ENCODE data around the gene CPNE8. TPM values are rescaled to one million over a fixed set of nuclear protein-coding genes. Genes with fewer than 3 reads are reported as not detected.
A peak's percentile ranks its signal among the peaks of the same experiment; 100 is the strongest.

The CPNE8 gene
- polyA plus RNA-seq, 1 donor = 13.5 TPM

DNA sequence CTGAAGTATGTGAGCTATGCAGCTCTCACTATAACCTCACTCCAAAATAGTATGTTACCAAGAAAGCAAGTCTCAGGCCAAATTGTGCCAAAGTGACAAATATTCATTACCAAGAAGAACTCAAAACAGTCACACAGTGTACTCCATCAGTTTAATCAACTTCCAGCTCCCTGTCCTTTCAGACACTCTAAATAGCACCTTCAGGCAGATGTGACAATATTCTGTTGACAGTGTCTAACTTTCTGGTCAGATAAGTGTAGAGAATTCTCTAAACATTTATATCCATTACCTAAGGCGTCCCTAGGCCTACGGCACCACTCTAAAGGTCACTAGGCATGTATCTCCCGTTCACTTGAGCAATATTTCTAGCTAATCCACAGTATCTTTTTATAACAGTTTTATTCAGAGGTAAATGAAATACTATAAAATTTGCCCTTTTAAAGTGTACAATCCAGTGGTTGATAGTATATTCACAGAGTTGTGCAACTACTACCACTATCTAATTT lies 21.7 kb downstream of the CPNE8 start:
- no peak overlapping the region for H3K27ac ChIP-seq (ENCODE audit: low read length)
- DNase-seq = peak in 1 of 2 donors; percentile 19
- no peaks in the 10 kb centered on the region for H3K36me3 ChIP-seq (ENCODE audit: control insufficient read depth, insufficient read depth, low read length)
- WGBS (ENCODE audit: insufficient coverage, low lambda C conversion rate) = 50% methylated on average over 2 of the region's 3 CpGs
- no peaks in the 10 kb centered on the region for H3K27me3 ChIP-seq (ENCODE audit: control insufficient read depth, insufficient read depth, low read length)
- H3K4me1 ChIP-seq (ENCODE audit: control insufficient read depth, insufficient read depth, low read length) = no peaks in the 10 kb centered on the region
- H3K4me3 ChIP-seq (ENCODE audit: low read length) = no peak overlapping the region
- no peaks in the 10 kb centered on the region for H3K9me3 ChIP-seq (ENCODE audit: control insufficient read depth, low read depth, low read length)

DNA sequence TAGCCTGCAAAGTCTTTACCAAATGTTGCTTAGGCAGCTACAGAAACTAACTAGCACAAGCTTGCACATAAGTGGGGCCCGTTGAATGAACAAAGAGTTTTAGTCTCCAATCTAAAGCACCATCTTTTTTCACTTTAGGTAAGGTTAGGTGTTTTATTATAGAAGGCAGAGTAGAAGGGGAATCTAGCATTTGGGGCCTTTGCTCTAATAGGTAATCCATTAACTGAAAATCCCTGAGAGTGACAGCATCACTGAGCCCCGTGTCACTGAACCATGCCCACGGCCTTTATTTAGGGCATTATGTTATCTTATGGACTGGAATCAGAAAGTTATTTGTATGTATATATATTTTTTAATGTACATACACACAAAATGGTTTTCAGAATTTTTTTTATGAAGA lies 25.1 kb downstream of the CPNE8 start:
- peak in 1 of 2 donors; percentile 60 for DNase-seq
- Histone ChIP-seq H3K9me3 (ENCODE audit: control insufficient read depth, low read depth, low read length) (no peaks in the 10 kb centered on the region), H3K27me3 (ENCODE audit: control insufficient read depth, insufficient read depth, low read length) (no peaks in the 10 kb centered on the region), H3K4me3 (ENCODE audit: low read length) (no peak overlapping the region), H3K27ac (ENCODE audit: low read length) (peak overlapping the region; percentile 24), H3K4me1 (ENCODE audit: control insufficient read depth, insufficient read depth, low read length) (no peaks in the 10 kb centered on the region), H3K36me3 (ENCODE audit: control insufficient read depth, insufficient read depth, low read length) (no peaks in the 10 kb centered on the region)
- WGBS (ENCODE audit: insufficient coverage, low lambda C conversion rate) = 20% methylated on average over 1 of the region's 3 CpGs

DNA sequence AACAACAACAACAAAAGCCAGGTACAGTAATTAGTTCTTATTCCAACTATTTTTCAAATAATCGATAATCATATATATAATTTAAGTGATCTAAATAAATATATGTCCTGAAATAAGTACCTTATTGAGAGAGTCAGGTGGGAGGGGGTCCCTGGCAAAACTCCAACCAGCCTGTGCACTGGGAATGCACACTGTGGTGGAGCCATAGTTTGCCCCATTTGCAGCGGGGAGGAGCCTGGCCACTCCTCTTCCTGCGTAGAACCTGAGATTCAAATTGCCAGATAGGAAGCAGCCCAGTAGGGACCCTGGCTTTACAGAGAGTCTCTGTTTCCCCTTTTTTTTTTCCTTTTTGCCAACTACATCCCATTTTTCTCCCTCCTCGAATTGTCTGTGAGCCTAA lies 26.4 kb downstream of the CPNE8 start:
- no peak overlapping the region for H3K27ac ChIP-seq (ENCODE audit: low read length)
- WGBS (ENCODE audit: insufficient coverage, low lambda C conversion rate) = no CpG with 5 or more reads among the region's 4 CpGs
- no peaks in the 10 kb centered on the region for H3K36me3 ChIP-seq (ENCODE audit: control insufficient read depth, insufficient read depth, low read length)
- no peaks in the 10 kb centered on the region for H3K4me1 ChIP-seq (ENCODE audit: control insufficient read depth, insufficient read depth, low read length)
- no peaks in the 10 kb centered on the region for H3K9me3 ChIP-seq (ENCODE audit: control insufficient read depth, low read depth, low read length)
- no peaks in the 10 kb centered on the region for H3K27me3 ChIP-seq (ENCODE audit: control insufficient read depth, insufficient read depth, low read length)
- no peak for DNase-seq
- no peak overlapping the region for H3K4me3 ChIP-seq (ENCODE audit: low read length)

- no peak overlapping the region for H3K4me3 ChIP-seq (ENCODE audit: low read length)
- no peaks in the 10 kb centered on the region for H3K4me1 ChIP-seq (ENCODE audit: control insufficient read depth, insufficient read depth, low read length)
- no peak overlapping the region for H3K27ac ChIP-seq (ENCODE audit: low read length)
- no CpG with 5 or more reads among the region's 2 CpGs for WGBS (ENCODE audit: insufficient coverage, low lambda C conversion rate)
- H3K9me3 ChIP-seq (ENCODE audit: control insufficient read depth, low read depth, low read length) = no peaks in the 10 kb centered on the region
- DNase-seq = no peak
- H3K27me3 ChIP-seq (ENCODE audit: control insufficient read depth, insufficient read depth, low read length) = no peaks in the 10 kb centered on the region
- H3K36me3 ChIP-seq (ENCODE audit: control insufficient read depth, insufficient read depth, low read length) = no peaks in the 10 kb centered on the region
Measured at GRCh38 chr12:38878333-38878705, 27.1 kb downstream of the CPNE8 start.

DNA sequence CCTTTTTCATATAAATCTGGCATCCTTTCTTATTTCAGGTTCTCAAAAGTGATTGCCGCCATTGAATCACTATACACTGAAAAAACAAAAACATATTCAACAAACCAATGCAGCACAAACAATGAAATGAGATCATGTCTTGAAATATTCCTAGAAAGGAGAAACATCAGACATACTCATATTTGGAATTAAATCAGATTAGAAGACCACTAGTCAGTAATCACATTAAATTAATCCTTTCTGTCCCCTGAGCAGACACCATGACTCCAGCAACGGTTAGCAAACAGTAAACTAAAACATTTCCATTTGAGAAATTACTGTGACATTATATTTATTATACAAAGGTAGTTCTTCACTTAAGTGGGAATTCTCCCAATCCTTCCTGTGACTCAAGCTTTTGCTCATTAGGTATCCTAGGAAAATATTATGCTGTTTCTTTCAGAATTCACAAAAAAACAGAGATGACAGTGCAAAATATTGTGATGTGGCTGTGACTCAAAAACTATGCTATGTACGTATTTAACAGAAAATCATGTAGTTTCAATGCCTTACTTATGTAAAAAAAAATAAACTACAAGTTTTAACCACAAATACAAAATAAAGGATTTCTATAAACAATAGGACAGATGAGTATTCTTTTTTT lies 29.7 kb downstream of the CPNE8 start:
- Histone ChIP-seq H3K27me3 (ENCODE audit: control insufficient read depth, insufficient read depth, low read length) (no peaks in the 10 kb centered on the region), H3K36me3 (ENCODE audit: control insufficient read depth, insufficient read depth, low read length) (no peaks in the 10 kb centered on the region), H3K27ac (ENCODE audit: low read length) (no peak overlapping the region), H3K4me1 (ENCODE audit: control insufficient read depth, insufficient read depth, low read length) (no peaks in the 10 kb centered on the region), H3K9me3 (ENCODE audit: control insufficient read depth, low read depth, low read length) (no peaks in the 10 kb centered on the region), H3K4me3 (ENCODE audit: low read length) (no peak overlapping the region)
- no peak for DNase-seq
- 80% methylated on average over 3 of the region's 3 CpGs for WGBS (ENCODE audit: insufficient coverage, low lambda C conversion rate)

DNA sequence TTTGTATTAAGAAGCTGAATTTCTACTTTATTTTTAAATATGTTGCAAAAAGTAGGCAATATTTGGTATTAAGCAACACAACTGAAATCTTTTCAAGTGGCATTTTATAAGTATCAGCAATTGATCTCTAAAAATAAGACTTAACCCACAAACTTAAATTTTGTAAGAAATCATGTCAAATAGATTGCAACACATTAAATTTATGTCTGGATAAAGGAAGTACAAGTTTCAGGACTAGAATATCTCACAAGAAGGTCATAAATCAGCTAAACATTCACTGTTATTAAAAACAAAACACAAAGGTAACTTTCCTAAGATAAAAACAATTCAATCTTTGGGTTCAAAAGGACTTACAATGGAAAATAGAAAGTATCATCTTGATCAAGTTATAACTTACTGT lies 32.8 kb downstream of the CPNE8 start:
- DNase-seq = no peak
- no peak overlapping the region for H3K27ac ChIP-seq (ENCODE audit: low read length)
- no peak overlapping the region for H3K4me3 ChIP-seq (ENCODE audit: low read length)
- H3K36me3 ChIP-seq (ENCODE audit: control insufficient read depth, insufficient read depth, low read length) = no peaks in the 10 kb centered on the region
- no peaks in the 10 kb centered on the region for H3K4me1 ChIP-seq (ENCODE audit: control insufficient read depth, insufficient read depth, low read length)
- no peaks in the 10 kb centered on the region for H3K27me3 ChIP-seq (ENCODE audit: control insufficient read depth, insufficient read depth, low read length)
- no peaks in the 10 kb centered on the region for H3K9me3 ChIP-seq (ENCODE audit: control insufficient read depth, low read depth, low read length)

DNA sequence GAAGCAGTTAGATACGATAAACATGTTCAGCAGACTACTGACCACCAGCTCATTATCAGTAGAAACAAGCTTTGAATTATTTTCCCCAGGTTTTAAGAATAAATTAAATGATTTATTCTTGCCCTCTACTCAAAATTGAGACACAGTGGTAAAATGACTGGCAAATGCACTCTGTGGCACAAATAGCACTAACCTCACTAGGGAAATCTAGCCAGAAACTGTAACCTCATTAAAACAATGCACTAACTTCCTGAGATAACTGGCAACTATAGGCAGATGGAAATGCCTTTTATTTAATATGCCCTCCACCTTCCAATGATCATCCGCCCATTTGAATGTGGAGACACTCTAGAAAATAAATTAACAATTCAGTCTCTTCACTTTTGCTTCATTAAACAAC lies 33.2 kb downstream of the CPNE8 start:
- Histone ChIP-seq H3K27me3 (ENCODE audit: control insufficient read depth, insufficient read depth, low read length) (no peaks in the 10 kb centered on the region), H3K36me3 (ENCODE audit: control insufficient read depth, insufficient read depth, low read length) (no peaks in the 10 kb centered on the region), H3K4me3 (ENCODE audit: low read length) (no peak overlapping the region), H3K27ac (ENCODE audit: low read length) (no peak overlapping the region), H3K4me1 (ENCODE audit: control insufficient read depth, insufficient read depth, low read length) (no peaks in the 10 kb centered on the region), H3K9me3 (ENCODE audit: control insufficient read depth, low read depth, low read length) (no peaks in the 10 kb centered on the region)
- WGBS (ENCODE audit: insufficient coverage, low lambda C conversion rate) = 86% methylated on average over 1 of the region's 2 CpGs
- DNase-seq = no peak

DNA sequence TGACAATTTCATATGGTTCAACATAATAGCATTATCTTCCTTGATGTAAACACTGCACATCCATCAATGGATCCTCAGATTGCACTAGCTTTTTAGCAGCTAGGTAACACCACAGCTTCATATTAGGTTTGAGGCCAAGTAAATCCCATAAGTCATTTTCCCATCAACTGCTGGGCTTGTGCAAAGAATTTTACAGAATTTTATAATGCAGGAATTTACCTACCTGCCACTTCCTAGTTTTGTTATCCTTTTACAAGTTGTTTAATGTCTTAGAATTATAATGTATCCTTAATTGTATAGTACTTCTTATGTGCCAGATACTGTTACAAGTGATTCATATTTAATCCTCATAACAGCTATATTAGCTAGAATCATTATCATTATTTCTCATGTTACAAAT lies 36.4 kb downstream of the CPNE8 start:
- Histone ChIP-seq H3K9me3 (ENCODE audit: control insufficient read depth, low read depth, low read length) (no peaks in the 10 kb centered on the region), H3K4me3 (ENCODE audit: low read length) (no peak overlapping the region), H3K27ac (ENCODE audit: low read length) (no peak overlapping the region), H3K36me3 (ENCODE audit: control insufficient read depth, insufficient read depth, low read length) (no peaks in the 10 kb centered on the region), H3K4me1 (ENCODE audit: control insufficient read depth, insufficient read depth, low read length) (no peaks in the 10 kb centered on the region), H3K27me3 (ENCODE audit: control insufficient read depth, insufficient read depth, low read length) (no peaks in the 10 kb centered on the region)
- no peak for DNase-seq

DNA sequence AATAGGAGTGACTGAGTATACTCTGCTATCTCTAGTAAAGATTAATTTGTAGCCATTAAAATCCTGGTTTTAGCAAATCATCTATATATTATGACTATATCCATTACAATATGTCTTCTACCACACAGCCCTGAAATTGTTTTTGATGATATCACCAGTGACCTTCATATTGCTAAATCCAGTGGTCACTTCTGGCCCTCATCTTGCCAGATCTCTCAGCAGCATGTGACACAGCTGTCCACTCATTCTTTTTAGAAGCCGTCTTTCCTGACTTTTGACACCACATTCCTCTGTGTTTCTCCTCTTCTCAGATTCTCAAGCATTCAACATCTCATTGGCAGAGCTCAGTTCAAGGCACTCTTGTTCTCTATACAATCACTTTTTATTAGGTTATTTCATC lies 54.9 kb downstream of the CPNE8 start:
- Histone ChIP-seq H3K27me3 (ENCODE audit: control insufficient read depth, insufficient read depth, low read length) (no peaks in the 10 kb centered on the region), H3K9me3 (ENCODE audit: control insufficient read depth, low read depth, low read length) (no peaks in the 10 kb centered on the region), H3K4me1 (ENCODE audit: control insufficient read depth, insufficient read depth, low read length) (no peaks in the 10 kb centered on the region), H3K36me3 (ENCODE audit: control insufficient read depth, insufficient read depth, low read length) (no peaks in the 10 kb centered on the region), H3K27ac (ENCODE audit: low read length) (no peak overlapping the region), H3K4me3 (ENCODE audit: low read length) (no peak overlapping the region)
- DNase-seq = no peak
- 100% methylated on average over 1 of the region's 1 CpG for WGBS (ENCODE audit: insufficient coverage, low lambda C conversion rate)

DNA sequence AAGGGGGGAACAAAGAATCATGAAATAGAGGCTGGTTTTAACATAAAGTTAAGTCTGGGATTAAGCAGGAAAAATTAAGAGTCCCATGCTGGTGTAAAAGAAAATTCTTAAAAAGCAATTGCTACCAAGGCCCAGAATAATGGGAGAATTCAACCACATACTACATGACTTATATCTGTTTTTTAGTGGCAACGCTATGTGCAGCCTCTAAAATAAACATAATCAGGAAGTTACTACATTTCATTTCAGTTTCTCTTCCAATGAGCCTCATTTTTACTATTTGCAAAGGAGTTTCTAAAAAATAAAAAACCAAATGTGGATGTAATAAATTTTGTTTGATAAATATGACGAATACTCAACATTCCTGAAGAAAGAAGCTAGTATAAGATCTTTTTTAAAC lies 58.1 kb downstream of the CPNE8 start:
- H3K4me3 ChIP-seq (ENCODE audit: low read length) = no peak overlapping the region
- H3K9me3 ChIP-seq (ENCODE audit: control insufficient read depth, low read depth, low read length) = no peaks in the 10 kb centered on the region
- no peaks in the 10 kb centered on the region for H3K27me3 ChIP-seq (ENCODE audit: control insufficient read depth, insufficient read depth, low read length)
- H3K4me1 ChIP-seq (ENCODE audit: control insufficient read depth, insufficient read depth, low read length) = no peaks in the 10 kb centered on the region
- WGBS (ENCODE audit: insufficient coverage, low lambda C conversion rate) = 86% methylated on average over 1 of the region's 2 CpGs
- H3K36me3 ChIP-seq (ENCODE audit: control insufficient read depth, insufficient read depth, low read length) = no peaks in the 10 kb centered on the region
- DNase-seq = no peak
- H3K27ac ChIP-seq (ENCODE audit: low read length) = no peak overlapping the region

GRCh38 chr12:38844267-38844666 lies 61.1 kb downstream of the CPNE8 start:
- Histone ChIP-seq H3K27ac (ENCODE audit: low read length) (no peak overlapping the region), H3K9me3 (ENCODE audit: control insufficient read depth, low read depth, low read length) (no peaks in the 10 kb centered on the region), H3K4me1 (ENCODE audit: control insufficient read depth, insufficient read depth, low read length) (no peaks in the 10 kb centered on the region), H3K36me3 (ENCODE audit: control insufficient read depth, insufficient read depth, low read length) (no peaks in the 10 kb centered on the region), H3K4me3 (ENCODE audit: low read length) (no peak overlapping the region), H3K27me3 (ENCODE audit: control insufficient read depth, insufficient read depth, low read length) (no peaks in the 10 kb centered on the region)
- 100% methylated on average over 3 of the region's 4 CpGs for WGBS (ENCODE audit: insufficient coverage, low lambda C conversion rate)
- DNase-seq = no peak

Measured in large intestine (tissue), 3 donors.